ENCODE data around the gene SIX4. TPM values are rescaled to one million over a fixed set of nuclear protein-coding genes. Genes with fewer than 3 reads are reported as not detected.

SIX4 gene
- total RNA-seq, 2 donors from 2014 or later, result 1.3 to 3.2 TPM

GRCh38 chr14:60723116-60723906, 840 bp downstream of the SIX4 start:
- intact Hi-C loops (cut with DNase I), result loop anchor here in 1 of 2 donors (5.0 kb wide), 1 partner anchor 66 kb away; no protein-coding TSS in a partner anchor
- DNase-seq (ENCODE audit: low spot score), result peak; percentile 86

GRCh38 chr14:60722357-60723115, 1.6 kb downstream of the SIX4 start:
- intact Hi-C loops (cut with DNase I), result loop anchor here in 1 of 2 donors (5.0 kb wide), 1 partner anchor 65 kb away; no protein-coding TSS in a partner anchor
- DNase-seq (ENCODE audit: low spot score), result peak; percentile 77

GRCh38 chr14:60722107-60722356, 2.1 kb downstream of the SIX4 start:
- intact Hi-C loops (cut with DNase I), result loop anchor here in 1 of 2 donors (5.0 kb wide), 1 partner anchor 65 kb away; no protein-coding TSS in a partner anchor

GRCh38 chr14:60721326-60722106, 2.6 kb downstream of the SIX4 start:
- intact Hi-C loops (cut with DNase I), result loop anchor here in 1 of 2 donors (5.0 kb wide), 1 partner anchor 64 kb away; no protein-coding TSS in a partner anchor
- peak; percentile 83 for DNase-seq (ENCODE audit: low spot score)

More at GRCh38 chr14:60722107-60722356, 2.1 kb downstream of the SIX4 start:
- no peak for DNase-seq (ENCODE audit: low spot score)

- DNase-seq (ENCODE audit: low spot score), result no peak
- intact Hi-C loops (cut with DNase I), result loop anchor here in 1 of 2 donors (5.0 kb wide), 1 partner anchor 64 kb away; no protein-coding TSS in a partner anchor
Observed at GRCh38 chr14:60720962-60721325, 3.2 kb downstream of the SIX4 start.

GRCh38 chr14:60720391-60720790, 3.8 kb downstream of the SIX4 start:
- no peak for DNase-seq (ENCODE audit: low spot score)
- intact Hi-C loops (cut with DNase I), result loop anchor here in 1 of 2 donors (5.0 kb wide), 1 partner anchor 63 kb away; no protein-coding TSS in a partner anchor

- intact Hi-C loops (cut with DNase I), result no loop called here
- no peak for DNase-seq (ENCODE audit: low spot score)
Observed at GRCh38 chr14:60713513-60713912, 10.6 kb downstream of the SIX4 start.

GRCh38 chr14:60710494-60710893, 13.7 kb downstream of the SIX4 start:
- intact Hi-C loops (cut with DNase I), result no loop called here

GRCh38 chr14:60707858-60708257, 16.3 kb downstream of the SIX4 start:
- DNase-seq (ENCODE audit: low spot score), result no peak
- intact Hi-C loops (cut with DNase I), result no loop called here

More at GRCh38 chr14:60710494-60710893, 13.7 kb downstream of the SIX4 start:
- DNase-seq (ENCODE audit: low spot score), result no peak

- no peak for DNase-seq (ENCODE audit: low spot score)
- intact Hi-C loops (cut with DNase I), result no loop called here
Observed at GRCh38 chr14:60705100-60705499, 19.1 kb downstream of the SIX4 start.

GRCh38 chr14:60700598-60700997, 23.6 kb downstream of the SIX4 start:
- intact Hi-C loops (cut with DNase I), result no loop called here
- DNase-seq (ENCODE audit: low spot score), result no peak

- intact Hi-C loops (cut with DNase I), result no loop called here
- DNase-seq (ENCODE audit: low spot score), result no peak
Observed at GRCh38 chr14:60695327-60695726, 28.8 kb downstream of the SIX4 start.

GRCh38 chr14:60691383-60692113, 32.6 kb downstream of the SIX4 start:
- intact Hi-C loops (cut with DNase I), result no loop called here
- DNase-seq (ENCODE audit: low spot score), result no peak

GRCh38 chr14:60686865-60687264, 37.3 kb downstream of the SIX4 start:
- intact Hi-C loops (cut with DNase I), result no loop called here
- DNase-seq (ENCODE audit: low spot score), result no peak

GRCh38 chr14:60684203-60684602, 39.9 kb downstream of the SIX4 start:
- no peak for DNase-seq (ENCODE audit: low spot score)
- intact Hi-C loops (cut with DNase I), result no loop called here

- no peak for DNase-seq (ENCODE audit: low spot score)
- intact Hi-C loops (cut with DNase I), result no loop called here
Observed at GRCh38 chr14:60681271-60681670, 42.9 kb downstream of the SIX4 start.

- intact Hi-C loops (cut with DNase I), result no loop called here
- no peak for DNase-seq (ENCODE audit: low spot score)
Observed at GRCh38 chr14:60680511-60680910, 43.6 kb downstream of the SIX4 start.

- no peak for DNase-seq (ENCODE audit: low spot score)
- intact Hi-C loops (cut with DNase I), result no loop called here
Observed at GRCh38 chr14:60679566-60680258, 44.4 kb downstream of the SIX4 start.

Measured in posterior vena cava (tissue), 2 donors.